T follicular helper cell (primary cell): ENCODE data around the gene PSMG3.

Source experiments
- DNase-seq: peaks from one replicate; pipeline ENCODE4 v3.0.0-alpha.2; 2020; ENCODE audit warnings: low read depth

PSMG3 gene

DNA sequence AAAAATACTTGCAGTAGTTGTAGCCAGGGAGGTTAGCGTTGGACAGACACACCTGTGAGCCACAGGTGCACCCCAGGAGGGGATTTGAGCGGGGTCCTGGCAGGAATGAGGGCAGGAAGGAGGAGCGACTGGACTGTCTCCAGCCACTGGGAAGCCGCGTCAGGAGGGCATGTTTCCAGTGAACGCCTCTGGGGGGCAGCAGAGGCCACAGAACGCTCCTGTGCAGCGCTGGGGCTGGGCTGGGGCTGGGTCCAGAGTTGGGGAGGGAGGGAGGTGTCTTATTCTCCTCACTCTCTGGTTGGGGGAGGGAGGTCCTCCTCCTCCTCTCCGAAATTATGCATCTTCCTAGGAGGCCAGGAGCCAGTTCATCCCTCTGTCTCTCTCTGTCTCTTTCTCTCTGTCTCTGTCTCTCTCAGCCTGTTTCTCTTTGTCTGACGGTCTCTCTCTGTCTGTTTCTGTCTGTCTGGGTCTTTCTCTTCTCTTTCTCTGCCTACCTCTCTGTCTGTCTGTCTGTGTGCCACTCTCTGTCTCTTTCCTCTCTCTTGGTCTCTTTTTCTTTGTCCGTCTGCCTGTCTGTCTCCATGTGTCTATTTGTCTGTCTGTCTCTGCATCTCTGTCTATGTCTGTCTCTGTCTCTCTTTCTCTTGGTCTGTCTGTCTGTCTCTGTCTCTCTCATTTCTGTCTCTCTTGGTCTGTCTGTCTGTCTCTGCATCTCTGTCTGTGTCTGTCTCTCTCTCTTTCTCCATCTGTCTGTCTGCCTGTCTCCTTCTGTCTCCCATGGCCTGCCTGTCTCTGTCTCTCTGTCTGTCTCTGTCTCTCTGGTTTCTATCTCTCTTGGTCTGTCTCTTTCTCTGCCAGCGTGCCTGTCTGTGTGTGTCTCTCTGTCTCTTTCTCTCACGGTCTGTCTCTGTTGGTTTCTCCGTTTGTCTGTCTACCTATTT, 9.9 kb upstream of the PSMG3 start:
- peak; percentile 59 for DNase-seq

DNA sequence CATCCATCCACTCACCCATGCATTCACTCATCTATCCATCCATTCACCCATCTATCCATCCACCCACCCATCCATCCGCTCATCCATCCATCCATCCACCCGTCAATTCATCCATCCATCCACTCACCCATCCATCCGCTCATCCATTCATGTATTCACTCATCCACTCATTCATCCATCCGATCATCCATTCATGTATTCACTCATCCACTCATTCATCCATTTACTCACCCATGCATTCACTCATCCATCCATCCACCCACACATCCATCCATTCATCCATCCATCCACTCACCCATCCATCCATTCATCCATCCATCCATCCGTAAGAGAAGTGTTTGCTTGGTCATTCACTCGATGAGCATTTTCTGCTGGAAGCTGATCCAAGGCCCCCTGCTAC, 8.7 kb upstream of the PSMG3 start:
- no peak for DNase-seq

DNA sequence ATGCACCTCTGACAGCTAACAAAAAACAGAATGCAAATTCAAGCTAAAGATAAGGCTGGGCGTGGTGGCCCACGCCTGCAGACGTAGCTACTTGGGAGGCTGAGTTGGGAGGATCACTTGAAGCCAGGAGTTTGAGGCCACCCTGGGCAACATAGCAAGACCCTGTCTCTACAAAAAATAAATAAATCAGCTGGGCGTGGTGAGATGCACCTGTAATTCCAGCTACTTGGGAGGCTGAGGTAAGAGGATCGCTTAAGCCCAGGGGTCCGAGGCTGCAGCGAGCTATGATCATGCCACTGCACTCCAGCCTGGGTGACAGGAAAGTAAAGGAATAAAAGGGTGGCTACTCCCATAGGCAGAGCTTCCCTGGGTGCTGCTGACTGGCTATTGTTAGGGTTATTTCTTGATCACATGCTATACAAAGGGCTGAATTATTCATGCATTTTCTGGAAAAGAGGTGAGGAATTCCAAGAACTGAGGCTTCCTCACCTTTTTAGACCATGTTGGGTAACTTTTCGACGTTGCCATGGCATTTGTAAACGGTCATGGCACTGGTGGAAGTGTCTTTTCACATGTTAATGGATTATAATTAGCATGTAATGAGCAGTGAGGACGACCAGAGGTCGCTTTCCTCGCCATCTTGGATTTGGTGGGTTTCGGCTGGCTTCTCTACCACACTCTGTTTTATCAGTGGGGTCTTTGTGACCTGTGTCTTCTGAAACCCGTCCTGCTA, 6.9 kb upstream of the PSMG3 start:
- DNase-seq = no peak

DNA sequence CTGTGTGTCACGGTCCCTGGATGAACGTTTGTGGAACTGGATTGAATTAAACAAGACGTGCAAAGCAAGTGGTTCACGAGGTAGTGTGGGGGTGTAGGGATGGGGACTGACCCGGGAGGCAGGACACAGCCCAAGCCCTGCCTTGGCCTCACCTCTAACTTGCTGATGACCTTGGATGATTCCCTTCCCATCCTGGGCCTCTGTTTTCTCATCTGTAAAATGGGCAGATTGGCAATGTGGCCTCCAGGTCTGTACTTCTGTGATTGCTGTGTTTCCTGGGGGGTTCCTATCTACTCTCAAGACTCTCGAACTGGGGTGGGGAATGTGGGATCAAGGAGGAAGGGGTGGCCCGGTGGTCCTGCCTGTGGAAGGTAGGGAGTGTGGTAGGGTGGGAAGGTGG, 6.0 kb upstream of the PSMG3 start:
- DNase-seq = no peak

DNA sequence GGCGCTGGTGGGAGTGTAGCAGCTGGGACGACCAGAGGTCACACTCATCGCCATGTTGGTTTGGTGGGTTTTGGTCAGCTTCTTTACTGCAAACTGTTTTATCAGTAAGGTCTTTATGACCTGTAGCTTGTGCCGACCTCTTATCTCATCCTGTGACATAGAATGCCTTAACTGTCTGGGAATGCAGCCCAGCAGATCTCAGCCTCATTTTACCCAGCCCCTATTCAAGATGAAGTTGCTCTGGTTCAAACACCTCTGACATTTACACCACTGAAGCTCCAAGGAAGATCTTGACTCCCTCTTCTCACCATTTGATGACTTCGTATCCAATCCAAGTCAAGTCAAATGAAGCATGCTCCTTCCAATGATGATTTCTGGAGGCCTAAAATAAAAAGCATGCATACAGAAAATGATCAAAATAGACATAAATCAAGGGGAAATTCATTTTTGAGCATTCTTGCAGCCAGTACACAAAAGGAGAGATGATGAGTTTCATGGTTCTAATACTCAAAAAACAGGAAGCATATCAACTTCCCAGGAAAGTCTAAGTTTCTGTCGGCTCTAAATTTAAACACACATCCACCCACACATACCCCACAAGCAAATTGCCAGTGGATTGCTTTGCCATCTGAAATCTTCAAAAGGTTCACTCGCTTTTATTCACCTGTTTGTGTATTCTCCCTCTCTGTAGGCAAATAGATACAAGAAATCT, 2.4 kb upstream of the PSMG3 start:
- no peak for DNase-seq

DNA sequence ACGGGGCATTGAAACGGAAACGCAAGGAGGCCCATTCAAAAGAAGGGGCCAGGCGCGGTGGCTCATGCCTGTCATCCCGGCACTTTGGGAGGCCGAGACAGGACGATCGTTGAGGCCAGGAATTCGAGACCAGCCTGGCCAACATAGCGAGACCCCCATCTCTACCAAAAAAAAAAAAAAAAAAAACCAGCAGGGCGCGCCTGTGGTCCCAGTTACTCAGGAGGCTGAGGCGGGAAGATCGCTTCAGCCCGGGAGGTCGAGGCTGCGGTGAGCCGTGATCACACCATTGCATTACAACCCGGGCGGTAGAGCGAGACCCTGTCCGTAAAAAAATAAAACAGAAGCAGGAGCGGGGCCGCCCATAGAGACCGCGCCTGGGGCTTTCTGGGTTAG, 396 bp downstream of the PSMG3 start:
- no peak for DNase-seq

DNA sequence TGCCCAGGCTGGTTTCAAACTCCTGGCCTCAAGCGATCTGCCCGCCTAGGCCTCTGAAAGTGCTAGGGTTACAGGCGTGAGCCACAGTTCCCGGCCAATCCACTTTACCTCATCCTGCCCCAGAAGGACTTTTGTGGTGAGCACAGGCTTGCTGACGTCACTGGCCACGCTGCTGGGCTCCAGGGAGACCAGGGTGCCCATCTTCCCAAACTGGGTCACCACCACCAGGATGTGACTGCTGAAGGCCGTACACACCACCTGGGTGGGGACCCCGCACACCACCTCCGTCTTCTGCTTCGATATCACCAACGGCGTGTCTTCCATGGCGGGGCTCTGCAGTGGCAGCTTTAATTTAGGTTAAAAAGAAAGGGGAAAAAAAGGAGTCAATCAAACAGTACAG, 816 bp downstream of the PSMG3 start:
- no peak for DNase-seq

DNA sequence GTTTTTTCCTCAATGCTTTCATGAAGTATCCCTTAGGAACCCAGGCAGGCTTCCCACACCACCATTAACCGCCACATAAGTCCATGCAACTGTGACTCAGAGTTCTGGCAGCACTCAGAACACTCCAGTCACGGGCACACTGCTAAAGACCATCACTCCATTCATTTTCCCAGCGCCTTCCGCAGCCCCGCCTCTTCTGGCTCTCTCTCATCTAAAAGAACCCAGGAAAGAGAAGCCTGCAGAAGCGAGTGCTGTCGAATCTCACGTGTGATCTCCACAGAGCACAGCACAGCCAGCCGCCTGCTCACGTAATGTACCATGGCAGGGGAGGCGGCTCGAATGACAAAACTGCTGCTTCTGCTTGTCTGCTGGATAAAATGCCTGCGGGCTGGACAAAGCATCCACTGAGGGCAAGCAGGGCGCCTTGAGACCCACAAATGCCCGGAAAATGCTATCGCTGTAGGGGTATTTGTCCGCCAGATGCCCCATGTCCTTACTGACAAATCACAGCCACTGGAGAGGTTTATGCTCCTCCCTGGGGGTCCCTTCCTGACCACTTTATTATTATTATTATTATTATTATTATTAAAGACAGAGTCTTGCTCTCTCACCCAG, 1.8 kb downstream of the PSMG3 start:
- DNase-seq = no peak

DNA sequence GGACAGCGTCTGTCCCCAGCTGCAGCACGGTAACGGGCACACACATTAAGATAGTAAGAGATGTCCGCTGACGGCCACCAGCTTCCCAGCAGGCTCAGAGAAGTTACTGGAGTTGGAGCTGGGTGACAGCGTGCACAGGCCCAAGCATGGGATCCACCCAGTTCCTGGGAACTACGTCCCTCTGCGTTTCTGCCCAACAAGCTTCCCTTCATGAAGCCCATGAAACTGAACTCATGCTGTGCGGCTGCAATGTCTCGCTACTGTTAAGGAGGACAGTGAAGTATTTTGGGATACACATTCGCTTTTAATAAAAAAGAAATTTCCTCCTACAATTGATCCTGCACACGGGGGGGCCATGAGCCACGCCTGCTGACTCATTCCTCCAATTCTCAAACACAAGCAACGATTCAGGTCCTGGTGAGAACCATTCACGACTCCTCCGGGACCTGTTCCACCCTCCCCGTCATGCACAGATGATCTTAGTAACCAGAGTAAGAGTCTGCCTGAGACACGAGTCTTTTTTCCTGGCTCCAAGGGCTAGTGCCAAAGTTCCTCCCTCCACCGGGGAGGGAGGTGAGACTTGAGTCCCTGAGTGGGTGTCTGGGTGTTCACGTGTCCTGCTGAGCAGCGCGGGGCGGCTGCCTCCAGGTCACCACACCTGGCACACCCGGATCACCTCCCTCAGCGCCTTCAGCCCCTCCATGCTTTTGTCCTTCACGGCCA, 2.6 kb downstream of the PSMG3 start:
- no peak for DNase-seq

DNA sequence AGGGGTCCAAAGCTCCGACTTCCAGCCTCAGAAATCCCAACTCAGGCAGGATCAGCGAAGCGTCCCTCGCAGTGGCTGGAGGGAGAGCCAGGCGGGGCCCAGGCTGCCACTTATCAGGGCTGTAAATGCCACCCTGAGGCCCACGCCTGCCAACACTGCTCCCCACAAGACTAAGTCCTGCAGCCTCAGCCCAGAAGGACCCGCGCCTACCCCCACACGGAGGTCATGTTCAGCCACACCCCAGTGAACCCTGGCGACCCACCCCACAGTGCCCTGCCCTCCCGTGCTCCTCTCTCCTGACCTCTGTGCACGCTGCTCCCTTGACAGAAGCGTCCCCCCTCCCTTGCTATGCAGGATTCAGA, 3.2 kb downstream of the PSMG3 start:
- DNase-seq = no peak

DNA sequence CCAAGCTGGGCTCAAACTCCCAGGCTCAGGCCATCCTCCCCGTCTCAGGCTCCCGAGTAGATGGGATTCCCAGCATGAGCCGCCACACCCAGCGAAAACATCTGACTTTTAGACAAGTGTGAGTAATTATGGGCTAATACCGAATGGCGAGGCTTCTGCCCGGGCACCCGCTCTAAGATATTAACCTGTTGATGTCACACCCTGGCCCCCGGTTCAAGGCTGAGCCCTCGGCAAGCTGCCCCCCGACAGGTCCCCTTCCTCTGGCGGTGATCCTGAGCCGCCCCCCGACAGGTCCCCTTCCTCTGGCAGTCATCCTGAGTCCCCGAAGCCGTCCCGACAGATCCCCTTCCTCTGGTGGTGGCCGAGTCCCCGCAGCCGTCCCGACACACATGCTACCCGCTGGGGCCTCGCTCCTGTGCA, 5.2 kb downstream of the PSMG3 start:
- DNase-seq = no peak

DNA sequence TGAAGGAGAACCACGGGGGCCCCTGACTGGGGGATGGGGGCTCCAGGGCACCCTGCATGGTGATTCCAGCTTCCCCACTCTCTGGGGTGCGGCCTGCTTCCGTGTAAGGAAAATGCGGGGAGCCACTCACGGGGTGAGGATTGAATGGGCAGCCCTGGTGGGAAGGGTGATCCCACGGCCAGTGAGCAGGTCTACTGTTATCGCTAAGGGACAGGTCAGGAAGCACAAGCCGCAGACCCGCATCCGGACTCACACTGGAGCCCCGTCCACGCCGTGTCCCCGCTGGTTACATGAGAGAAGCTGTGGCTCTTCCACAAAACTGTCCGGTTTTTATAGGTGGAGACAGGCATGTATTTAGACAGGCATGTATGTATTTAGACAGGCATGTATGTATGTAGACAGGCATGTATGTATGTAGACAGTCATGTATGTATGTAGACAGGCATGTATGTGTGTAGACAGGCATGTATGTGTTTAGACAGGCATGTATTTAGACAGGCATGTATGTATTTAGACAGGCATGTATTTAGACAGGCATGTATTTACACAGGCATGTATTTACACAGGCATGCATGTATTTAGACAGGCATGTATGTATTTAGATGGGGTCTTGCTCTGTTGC, 5.7 kb downstream of the PSMG3 start:
- DNase-seq = no peak

DNA sequence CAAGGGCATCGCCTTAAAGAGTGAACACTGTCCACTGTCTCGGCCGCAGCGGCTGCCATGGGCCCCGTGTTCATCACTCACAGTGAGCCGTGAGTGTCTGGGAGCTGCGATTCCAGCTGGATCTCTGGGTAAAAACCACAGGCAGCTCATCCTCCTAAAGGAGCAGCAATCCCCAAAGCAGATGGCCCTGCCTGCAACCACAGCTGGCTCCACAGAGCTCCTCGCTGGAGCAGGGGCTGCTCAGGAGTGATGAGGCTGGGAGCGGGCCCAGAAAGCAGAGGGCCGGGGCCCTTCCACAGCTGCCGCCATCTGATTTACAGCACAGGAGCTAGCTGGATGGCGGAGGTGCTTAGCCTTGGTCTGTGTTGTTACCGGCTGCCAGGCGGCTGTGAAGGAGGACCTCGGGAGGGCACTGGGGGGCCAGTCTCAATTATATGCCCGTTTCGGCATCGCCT, 7.2 kb downstream of the PSMG3 start:
- DNase-seq = no peak

DNA sequence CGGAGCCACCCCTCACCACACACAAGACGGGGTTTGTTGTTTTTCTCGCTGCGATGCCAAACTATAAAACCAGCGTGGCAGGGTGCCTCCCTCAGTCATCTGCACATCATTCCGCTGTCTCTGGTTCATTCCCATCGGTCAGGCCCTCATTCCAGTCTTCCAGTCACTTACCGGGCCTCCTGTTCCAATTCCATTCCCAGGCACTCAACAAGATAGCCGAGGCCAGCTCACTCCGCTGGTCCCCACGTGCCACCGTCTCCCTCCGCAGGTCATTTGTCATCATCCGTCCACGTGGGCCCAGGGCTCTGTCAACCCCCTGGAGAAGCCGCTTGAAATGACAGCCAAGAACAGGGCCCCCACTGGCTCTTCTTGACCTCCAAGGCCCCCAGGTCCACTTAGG, 7.7 kb downstream of the PSMG3 start:
- DNase-seq = no peak

DNA sequence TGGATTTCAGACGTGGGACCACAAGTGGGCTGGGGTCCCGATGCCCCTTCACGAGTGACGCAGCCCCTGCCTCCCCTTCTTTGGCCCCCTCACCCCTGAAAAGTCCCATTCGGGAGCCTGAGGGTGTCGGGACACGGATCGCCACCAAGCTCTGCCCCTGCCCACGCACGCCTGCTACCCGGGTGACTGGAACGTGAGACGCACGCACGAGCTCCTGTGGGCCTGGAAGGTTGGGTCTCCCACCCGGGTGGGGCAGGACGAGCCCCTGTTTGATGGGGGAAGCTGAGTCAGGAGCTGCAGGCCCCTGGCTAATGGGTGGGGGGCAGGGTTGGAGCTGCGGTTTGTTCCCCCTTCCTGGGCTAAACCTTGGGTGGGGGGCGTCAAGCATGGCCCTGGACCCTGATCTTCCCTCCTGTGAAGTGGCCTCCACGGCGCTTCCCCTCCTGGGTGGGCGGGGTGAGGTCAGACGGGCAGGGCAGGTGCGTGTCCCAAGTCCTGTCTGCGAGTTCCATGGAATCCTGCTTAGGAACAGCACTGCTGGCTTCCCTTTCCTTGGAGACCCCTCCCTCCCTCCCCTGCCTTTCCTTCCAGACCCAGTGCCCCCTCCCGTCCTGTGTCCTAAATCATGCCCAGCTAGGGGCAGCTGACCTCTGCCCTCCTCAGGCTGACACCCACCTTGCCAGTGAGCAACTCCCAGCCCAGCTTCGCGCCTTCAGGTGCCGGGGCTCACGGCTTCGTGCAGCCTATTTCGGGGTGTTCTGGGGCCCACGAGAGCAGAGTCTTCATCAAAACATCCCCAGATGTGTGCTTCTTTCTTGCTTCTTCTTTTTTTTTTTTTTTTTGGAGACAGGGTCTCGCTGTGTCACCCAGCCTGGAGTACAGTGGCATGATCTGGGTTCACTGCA, 8.5 kb downstream of the PSMG3 start:
- DNase-seq = no peak

DNA sequence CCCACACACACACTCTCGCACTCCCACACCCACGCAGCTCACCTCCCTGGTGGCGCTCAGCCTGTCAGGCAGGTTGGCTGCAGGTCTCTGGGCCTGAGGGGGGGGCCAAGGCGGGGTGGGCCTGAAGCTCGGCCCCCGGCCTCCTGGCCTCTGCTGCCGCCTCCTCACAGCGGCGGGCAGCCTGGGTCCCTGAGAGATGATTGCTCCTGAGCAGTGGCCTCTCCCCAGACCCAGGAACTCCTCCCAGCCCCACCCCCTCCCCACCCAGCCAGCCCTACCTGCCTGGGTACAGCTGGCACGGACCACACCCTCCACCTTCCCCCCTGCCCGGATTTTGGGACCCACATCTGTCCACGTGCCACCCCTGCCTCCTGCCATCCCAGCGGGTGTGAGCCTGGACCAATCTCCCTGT, 9.2 kb downstream of the PSMG3 start:
- no peak for DNase-seq

DNA sequence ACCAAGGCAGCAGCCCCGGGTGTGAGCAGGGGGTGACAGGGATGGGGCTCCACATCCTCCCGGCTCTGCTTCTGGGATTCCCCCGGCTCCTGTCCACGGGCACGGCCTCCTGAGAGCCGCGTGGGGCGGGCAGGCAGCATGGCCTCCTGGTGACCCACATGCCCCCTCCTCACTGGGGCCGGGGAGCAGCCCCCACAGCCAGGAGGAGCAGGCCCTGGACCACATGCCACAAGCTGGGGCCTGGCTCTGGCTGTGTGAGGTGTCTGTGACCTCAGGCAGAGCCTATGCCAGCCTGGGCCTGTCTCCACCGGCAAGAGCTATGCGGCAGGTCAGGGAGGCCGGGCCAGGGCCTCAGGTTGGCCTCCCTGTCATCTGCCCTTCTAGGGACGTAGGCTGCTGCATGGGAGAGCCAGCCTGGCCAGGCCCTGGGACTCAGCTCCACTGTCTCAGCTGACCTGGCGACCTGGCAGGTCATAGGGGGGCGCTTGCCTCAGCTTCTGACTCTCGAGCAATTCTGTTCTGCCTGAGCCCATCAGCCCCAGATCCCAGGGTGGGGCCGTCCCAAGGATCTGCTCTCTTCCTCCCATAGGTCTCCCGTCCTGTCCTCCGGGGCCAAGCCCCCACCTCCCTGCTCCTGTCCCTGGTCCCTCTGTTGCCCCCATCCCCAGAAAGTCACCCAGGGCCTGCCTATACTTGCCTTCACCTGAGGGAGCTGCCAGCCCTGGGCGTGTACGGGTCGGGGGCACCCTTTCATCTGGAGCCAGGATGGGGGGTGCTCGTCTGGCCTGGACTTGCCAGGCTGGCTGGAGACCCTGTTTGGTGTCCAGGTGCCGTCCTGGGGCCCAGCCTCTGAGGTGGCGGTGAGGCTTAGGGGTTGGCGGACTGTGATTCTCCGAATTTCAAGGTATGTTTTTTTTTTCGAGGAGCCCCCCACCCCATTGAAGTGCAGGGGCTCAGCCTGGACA, 9.9 kb downstream of the PSMG3 start:
- DNase-seq = no peak

DNA sequence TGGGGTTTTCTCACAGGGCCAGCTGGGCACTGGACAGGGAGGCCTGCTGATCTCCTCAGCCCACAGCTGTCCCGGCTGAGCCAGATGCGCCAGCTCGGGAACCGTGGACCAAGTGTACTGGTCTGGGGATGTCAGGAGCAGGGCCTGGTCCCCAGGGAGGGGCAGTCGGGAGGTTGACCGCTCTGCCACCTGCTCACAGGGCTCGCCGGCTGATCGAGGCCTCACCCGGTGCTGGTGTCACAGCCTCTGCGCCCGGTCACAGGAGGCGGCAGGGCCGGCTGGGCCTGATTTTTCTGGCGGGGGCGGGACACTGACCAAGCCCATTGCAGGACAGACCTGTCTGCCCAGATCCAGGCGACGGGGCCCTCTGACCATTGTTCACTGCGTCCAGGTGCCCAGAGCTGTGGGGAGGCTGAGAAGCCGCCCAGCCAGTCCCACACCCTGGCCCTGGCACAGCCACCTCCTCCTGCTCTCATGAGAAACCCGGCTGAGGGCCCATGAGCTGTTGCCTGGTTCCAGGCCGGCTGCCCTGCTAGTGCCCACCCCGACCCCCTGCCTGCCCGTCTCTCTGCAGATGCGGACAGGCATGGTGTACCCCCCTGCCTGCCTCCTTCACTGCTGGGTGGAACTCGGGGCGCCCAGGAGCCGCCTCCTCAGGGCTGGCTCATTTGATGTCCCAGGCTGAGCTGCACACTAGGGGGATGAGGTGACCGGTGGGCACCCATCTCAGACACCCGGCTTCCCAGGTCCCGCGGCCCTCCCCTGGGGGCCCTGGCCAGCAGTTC, 10.8 kb downstream of the PSMG3 start:
- no peak for DNase-seq
